GM19035 (cell line): Measurements from ENCODE around the gene UFM1.
"Not testable (repeated sequence)": the region's sequence is repeated elsewhere in the genome, so short reads cannot be mapped to it uniquely, and the experiment has no call there.

Experiments
- ATAC-seq: cut with Tn5 transposase; IDR thresholded peaks from one replicate; pipeline ENCODE4 v1.9.1; 2021; ENCODE audit not compliant: unreplicated experiment

The UFM1 gene

DNA sequence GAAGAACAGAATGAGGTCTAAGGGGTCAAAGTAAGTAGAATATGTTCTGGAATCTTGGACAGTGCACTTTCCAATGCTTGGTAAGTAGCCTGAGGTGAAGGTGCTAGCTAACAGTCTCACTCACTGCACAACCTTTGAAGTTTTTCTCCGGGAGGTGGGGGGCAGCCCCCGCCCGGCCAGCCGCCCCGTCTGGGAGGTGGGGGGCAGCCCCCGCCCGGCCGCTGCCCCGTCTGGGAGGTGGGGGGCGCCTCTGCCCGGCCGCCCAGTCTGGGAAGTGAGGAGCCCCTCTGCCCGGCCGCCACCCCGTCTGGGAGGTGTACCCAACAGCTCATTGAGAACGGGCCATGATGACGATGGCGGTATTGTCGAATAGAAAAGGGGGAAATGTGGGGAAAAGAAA, 14.1 kb downstream of the UFM1 start:
- ATAC-seq = not testable (repeated sequence)

DNA sequence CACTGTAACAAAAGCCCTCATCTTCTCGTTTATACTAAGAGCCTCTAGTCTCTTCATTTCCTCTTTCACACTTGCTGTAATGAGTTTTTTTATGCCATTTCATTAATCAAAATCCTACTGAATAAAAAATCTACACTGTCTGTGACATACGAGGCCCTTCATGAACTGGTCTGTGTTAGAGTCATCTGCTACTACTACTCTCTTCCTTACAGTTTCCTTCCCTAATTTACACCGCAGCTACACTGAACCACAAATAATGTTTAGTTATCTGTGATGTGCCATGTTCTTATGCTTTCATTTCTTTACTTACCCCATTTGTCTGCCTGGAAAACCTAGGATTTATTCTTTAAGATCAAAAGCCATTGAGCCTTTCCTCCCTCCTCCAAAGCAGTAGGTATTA, 16.0 kb downstream of the UFM1 start:
- no peak for ATAC-seq

DNA sequence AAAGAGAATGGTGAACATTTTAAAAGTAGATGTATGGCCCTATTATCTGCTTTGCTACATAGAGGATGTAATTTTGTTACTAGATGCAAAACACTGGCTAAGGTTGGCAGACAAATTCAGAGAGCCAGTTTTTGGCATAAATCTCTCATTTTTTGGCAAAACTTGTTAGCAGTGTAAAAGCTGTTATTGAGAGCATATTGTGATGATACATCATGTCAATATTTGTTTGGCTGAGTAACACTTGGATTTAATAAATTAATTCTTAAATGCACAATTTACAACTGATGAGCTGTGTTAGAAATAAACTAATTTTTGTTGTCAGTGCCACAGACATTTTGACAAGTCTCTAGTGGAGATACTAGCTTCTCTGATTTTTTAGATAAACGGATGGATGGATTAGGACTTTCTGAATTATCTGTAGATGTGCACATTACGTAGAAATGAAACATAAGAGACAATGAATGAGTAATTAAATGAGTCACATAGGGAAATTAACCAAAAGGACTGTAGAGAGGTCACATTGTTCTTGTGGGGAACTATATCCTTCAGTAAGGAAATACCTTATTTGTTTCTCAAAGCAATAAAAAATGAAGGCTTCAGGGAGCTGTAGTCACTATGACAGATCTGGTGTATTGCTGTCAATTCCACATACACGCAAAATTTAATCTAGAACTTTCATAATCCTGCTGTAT, 17.4 kb downstream of the UFM1 start:
- no peak for ATAC-seq

DNA sequence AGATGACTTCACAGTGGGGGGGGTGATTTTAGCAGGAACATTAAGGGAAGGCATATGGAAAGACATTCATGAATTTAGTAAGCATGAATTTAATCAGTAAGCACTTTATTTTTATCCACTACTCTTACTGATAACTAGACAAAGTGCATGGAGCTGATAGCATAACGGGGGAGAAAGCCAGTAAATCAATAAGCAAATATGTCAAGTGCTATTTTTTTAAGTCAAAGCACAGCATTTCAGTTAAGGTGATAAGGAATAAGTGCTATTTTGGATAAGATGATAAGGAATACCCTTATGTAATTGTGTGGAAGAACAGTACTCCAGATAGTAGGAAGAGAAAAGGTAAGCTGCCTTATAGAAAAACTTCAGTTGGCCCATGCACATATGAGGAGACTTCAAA, 19.4 kb downstream of the UFM1 start:
- no peak for ATAC-seq

- not testable (repeated sequence) for ATAC-seq
These were observed 20.4 kb downstream of the UFM1 start for GRCh38 chr13:38370096-38370495.

- no peak for ATAC-seq
These were observed 23.3 kb downstream of the UFM1 start for GRCh38 chr13:38372820-38373383.

DNA sequence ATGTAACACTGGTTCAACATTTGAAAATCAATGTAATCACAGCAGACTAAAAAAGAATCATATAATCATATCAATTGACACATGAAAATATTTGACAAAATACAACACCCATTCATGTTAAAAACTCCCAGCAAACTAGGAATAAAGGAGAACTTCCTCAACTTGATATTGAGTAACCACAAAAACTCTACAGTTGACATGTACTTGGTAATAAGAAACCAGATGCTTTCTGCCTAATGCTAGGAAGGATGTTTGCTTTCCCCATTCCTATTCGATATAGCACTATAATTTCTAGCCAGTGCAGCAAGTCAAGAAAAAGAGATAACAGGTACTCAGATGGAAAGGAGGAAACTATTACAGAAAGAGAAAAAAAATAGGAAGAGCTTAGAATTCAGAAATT, 26.9 kb downstream of the UFM1 start:
- no peak for ATAC-seq

DNA sequence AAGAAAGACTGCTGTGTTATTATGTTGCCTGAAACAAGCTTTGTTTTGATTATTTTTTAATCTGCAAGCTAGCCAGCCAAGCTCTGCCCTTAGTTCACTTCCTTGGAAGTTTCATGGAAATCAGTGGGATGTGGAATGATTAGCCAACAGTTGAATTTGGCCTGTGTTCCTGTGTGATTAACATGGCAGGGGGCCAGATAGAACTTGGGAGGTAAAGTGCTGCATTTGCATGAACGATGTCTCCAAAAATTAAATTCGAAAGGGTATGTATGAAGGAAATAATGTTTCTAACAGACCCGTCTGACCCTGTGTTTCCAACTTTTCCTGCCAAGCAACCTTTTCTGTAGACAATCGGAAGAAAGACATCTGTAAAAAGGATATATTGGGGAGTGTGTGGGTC, 32.2 kb downstream of the UFM1 start:
- no peak for ATAC-seq

- no peak for ATAC-seq
These were observed 33.3 kb downstream of the UFM1 start for GRCh38 chr13:38382946-38383345.

GRCh38 chr13:38384171-38384570, 34.5 kb downstream of the UFM1 start:
- ATAC-seq = no peak

DNA sequence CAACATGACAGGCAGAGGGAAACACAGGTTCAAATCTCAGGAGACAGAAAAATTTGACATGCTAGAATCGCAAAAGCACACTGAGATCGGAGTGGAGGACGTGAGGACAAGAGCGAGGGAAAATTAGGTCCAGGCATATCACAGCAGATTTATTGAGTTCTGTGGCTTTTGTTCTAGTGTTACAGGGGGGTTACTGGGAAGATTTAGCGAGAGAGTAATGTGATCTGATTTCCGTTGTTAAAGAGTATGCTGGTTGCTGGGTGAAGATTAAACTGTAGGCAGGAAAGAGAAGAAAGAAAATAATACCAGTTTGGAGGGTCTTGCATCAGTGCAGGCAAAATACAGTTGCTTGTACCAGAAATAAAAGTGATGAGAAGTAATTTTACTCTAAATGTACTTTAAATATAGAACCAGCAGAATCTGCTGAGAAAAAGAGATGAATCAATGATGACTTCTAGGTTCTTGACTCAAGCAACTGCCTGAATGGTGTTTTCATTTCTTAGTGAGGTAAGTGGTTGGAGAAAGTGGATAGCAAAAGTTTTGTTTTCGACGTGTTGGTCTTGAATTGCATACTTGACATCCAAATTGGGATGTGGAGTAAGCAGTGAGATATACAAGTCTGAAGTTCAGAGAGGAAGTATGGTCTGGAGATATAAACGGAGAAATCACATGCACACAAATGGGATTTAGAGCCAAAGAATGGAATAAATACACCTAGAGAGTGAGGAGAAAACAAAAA, 35.7 kb downstream of the UFM1 start:
- ATAC-seq = no peak

GRCh38 chr13:38386421-38386820, 36.8 kb downstream of the UFM1 start:
- ATAC-seq = no peak

DNA sequence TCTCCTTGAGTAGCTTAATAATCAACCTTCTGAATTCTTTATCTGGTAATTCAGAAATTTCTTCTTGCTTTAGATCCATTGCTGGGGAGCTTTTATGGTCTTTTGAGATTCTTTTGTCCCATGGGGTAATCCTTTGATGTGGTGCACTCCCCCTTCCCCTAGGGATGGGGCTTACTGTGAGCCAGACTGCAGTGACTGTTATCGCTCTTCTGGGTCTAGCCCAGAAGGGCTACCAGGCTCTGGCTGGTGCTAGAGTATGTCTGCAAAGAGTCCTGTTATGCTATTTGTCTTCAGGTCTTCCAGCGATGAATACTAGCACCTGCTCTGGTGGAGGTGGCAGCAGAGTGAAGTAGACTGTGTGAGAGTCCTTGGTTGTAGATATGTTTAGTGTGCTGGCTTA, 41.7 kb downstream of the UFM1 start:
- no peak for ATAC-seq

DNA sequence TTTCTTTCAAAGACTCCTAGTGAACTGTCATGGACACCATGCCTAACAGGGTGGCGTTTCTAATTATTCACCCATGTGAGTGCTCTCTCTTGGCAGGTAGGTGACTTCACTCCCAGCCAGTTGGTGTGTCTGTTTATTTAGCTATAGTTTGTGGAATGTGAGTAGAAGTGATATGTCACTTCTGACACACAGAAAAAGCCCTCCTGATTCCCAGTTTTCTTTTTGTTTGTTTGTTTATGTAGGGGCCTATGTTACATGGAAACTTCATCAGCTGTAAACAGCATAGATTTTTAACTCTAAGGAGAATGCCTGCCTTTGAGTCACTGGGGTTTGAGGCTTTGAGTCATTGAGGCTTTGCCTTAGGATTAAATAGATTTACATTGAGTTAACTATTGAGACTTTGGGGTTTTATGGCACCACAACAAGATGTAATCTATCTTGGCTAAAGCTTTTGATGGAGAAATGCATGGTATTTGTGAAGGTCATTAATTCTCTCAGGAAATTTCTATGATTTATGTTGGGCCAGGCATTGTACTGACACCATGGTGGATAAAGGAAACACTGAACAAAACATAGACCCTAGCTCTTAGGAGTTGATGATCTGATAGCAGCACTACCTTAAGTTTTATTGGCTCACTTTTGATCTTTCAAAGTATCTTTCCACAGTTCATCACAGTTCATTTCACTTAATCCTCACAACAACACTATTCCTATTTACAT, 45.3 kb downstream of the UFM1 start:
- ATAC-seq = no peak

DNA sequence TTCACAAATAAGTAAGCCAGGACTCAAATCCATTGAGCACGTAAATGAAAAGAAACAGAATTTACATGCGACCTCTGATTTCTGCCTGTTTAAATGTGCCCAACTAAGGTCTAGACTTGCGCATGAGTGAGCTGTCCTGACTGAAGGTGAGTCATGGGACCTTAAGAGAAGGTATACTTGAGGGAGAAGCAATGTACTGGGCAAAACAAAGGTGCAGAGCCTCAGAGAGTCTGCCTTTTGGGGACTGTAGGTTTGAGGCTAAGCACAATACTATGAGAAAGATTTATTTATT, 45.8 kb downstream of the UFM1 start:
- ATAC-seq = no peak

GRCh38 chr13:38398711-38399493, 49.3 kb downstream of the UFM1 start:
- ATAC-seq = no peak

GRCh38 chr13:38399535-38399934, 49.9 kb downstream of the UFM1 start:
- no peak for ATAC-seq

DNA sequence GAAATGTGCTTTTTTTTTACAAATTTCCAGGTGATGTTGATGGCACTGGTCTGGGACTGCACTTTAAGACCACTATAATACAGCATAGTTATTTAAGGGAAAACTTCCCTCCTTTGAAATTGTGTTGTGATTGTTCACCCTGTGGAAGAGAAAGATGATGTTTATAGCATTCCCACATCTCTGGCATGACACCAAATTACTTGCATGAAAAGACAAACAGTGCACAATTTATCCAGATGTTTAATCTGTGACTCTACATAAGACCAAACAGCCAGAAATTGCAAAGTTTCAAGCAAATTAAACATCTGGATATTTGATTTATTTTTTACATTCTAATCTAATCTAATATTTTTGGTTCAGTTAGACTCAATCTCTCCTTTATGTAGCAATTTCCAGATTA, 51.6 kb downstream of the UFM1 start:
- no peak for ATAC-seq

DNA sequence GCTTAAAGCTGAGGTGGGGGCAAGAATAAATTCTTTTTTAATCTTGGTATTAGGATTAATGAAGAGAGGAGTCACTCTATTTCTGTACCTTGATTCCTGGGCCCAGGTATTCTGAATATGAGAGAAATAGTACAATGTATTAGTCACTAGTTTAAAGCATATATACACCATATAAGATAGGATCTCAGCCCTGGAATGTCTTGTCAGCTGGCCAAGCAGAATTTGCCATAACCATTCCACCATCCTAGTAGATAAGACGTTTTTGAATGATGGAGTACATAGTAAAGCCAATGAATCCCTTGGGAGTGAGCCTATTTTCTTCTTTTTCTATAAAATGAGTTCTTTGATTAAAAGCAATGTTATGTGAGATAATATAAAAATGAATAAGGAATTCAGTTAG, 55.6 kb downstream of the UFM1 start:
- no peak for ATAC-seq

DNA sequence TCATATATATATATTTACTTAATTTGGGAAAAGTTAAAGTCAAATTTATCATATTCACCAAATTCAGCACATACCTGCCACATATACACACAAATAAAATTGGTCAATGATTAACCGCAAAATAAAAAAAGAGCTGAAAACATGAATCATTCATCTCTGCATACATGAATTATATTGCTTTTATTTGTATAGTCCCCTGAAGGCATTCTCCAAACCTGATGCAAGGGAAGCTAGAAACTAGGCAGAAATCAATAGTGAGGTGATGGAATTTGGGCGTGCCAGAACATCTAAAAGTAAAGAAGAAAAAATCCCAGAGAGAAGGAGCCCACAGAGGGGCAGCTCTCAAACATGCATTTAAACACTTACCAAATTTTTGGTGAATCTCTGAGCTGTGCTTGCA, 60.1 kb downstream of the UFM1 start:
- ATAC-seq = no peak

DNA sequence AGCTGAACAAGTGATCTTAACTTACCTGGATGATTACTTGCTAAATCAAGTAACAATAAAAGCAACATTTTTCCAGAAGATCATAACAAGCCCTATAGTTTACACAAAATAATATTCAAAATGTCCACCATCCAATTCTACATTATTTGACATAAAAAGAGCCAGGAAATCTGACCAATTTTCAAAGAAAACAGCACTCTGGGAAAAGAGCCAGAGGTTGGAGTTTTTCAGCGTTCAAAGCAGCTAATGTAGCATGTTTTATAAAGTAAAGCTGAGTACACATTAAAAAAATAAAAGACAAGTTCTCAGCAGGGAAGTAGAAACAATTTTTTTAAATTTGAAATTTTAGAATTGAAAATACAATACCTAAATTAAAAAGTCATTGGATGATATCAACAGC, 62.6 kb downstream of the UFM1 start:
- no peak for ATAC-seq
